Esophagus mucosa (tissue), 1 donor: ENCODE results near the gene HERC5. TPM values are rescaled to one million over a fixed set of nuclear protein-coding genes. Genes with fewer than 3 reads are reported as not detected.

ENCODE experiments used
- ATAC-seq: fragments of 200-7000 bp; cut with Tn5 transposase; one replicate; pipeline ENCODE4 v1.9.1; 2020
- total RNA-seq: library from RNA; stranded (reverse); gene quantifications from one replicate; pipeline ENCODE4 v1.2.4, GENCODE V29; 2023
- donor health status: DM: yes; HTN: yes; CAD: no.

Gene HERC5
- total RNA-seq, 1 donor from 2014 or later, result 0.80 TPM

GRCh38 chr4:88448889-88449288 lies 8.0 kb upstream of the HERC5 start:
- no peak for ATAC-seq

- no peak for ATAC-seq
These were observed 7.6 kb upstream of the HERC5 start for GRCh38 chr4:88449290-88449689.

DNA sequence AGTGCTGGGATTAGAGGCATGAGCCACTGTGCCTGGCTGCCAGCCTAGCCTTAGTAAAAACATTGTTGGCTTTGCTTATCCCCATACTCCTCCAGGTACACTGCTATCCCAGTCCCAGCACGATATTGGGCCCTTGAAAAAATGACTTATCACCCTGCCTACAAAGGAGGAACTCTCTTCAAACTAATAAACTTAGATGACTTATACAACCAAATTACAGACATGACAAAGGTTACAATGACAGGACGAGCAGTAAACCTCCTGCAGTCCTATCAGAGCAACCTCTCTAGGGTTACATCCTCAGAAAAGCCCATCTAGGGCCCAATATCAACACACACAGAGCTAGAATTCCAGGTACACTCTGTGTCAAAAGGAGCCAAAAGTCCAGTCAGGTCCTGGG lies 5.7 kb upstream of the HERC5 start:
- no peak for ATAC-seq

GRCh38 chr4:88452912-88453311 lies 4.0 kb upstream of the HERC5 start:
- no peak for ATAC-seq

DNA sequence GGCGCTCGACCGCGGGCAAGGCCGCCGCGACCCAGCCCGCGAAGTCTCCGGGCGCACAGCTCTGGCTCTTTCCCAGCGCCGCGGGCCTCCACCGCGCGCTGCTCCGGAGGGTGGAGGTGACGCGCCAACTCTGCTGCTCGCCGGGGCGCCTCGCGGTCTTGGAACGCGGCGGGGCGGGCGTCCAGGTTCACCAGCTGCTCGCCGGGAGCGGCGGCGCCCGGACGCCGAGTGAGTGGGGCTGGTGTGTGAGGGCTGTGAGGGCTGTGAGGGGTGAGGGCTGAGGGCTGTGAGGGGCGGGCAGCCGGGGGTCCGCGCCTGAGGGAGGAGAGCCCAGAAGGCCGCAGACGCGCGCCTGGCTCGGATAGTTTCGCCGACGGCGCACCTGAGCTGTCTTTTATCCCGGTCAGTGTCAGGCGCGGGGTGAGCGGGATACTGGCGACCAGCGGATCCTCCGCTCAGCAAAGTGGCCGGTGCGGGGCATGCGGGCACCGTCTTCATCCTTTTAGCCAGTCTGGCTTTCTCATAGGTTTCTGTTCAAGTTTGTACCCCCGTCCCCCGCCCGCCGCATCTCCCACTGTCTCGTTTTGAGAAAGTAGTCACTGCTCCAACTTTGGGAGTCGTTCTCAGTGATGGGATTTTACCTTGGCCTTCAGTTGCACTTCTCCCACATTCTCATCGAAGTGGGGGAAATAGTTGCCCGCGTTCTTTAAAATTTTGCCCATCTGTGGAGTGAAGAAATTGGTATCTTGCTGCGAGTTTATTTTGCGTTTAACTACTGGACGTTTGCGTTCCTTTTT lies 586 bp downstream of the HERC5 start:
- peak; percentile 71 for ATAC-seq

DNA sequence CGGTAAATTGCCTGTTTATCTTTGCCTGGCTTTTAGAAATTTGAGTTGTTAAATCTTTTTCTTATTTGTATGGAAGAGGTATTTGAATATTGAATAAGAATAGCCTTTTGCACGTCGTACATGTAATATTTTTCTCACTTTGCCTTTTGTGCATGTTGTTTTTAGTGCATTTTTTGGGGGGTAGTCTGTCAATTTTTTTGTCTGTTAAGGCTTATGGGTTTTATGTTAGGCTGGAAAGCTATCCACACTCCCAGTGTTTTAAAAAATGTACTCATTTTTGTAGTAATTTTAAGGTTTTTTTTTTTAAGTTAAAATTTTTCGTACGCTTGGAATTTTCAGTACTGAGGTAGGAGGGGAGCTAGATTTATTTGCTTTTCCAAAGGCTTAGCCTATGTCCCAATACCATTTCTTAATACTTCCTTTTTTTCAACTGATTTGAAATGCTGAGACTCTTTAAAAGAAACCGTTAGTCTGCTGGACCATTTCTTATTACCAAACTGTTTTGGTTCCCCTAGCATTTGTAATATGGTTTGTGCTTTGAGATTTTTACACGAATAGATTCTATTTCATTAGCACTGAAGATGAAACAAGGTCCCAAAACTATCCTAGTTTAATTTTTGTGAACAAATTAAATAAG lies 1.3 kb downstream of the HERC5 start:
- ATAC-seq, result no peak

- no peak for ATAC-seq
These were observed 8.8 kb downstream of the HERC5 start for GRCh38 chr4:88465653-88466192.

- no peak for ATAC-seq
These were observed 10.5 kb downstream of the HERC5 start for GRCh38 chr4:88467392-88467791.

GRCh38 chr4:88477229-88477860 lies 20.4 kb downstream of the HERC5 start:
- no peak for ATAC-seq

GRCh38 chr4:88478247-88478646 lies 21.3 kb downstream of the HERC5 start:
- ATAC-seq, result no peak

GRCh38 chr4:88481537-88481936 lies 24.6 kb downstream of the HERC5 start:
- no peak for ATAC-seq

DNA sequence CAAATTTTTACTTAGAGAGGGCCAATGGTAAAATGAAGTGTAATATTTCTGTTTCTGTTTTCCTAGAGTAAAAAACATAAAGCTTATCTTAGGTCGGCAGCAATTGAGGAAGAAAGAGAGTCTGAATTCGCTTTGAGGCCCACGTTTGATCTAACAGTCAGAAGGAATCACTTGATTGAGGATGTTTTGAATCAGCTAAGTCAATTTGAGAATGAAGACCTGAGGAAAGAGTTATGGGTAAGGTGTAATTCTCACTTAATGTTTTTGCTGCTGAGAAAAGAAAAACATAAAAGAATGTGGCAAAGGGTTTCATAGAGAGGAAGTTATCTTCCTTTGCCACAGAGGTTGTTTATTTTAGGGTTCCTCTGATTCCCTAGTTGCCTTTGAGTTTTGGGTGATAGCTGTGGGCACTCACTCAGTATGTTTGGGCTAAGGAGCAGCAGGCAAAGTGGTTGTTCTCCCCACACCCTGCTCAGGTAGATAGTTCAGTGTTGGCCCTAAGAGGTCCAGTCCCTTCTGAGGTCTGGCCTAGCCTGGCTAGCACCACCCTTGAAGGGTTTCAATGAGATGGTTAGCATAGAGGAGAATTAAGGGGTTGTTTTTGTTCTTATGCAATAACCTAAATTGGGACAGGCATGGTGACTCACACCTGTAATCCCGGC lies 32.3 kb downstream of the HERC5 start:
- ATAC-seq, result no peak

DNA sequence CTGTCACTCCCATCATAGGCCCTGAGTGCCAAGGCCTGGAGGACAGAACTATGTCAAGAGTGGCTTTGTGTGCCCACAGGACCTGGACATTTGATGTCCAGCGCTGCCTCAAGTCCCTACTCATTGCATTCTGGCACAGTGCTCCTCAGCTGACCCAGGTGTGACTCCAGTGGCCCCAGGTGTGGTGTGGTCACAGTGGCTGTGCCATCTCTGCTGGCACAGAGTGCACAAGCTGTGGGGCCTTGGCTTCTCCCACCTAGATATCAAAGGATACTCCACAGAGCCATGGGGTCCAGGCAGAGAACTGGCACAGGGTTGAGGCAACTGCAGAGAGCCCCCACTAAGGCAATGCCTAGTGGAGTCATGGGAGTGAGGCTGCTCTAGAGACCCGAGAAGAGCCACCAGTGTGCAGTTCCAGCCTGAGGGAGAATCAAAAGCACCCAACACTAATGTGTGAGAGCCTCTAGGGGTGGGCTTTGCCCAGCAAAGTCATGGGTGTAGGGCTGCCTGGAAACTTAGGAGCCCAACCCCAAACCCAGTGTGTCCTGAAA lies 41.0 kb downstream of the HERC5 start:
- no peak for ATAC-seq

DNA sequence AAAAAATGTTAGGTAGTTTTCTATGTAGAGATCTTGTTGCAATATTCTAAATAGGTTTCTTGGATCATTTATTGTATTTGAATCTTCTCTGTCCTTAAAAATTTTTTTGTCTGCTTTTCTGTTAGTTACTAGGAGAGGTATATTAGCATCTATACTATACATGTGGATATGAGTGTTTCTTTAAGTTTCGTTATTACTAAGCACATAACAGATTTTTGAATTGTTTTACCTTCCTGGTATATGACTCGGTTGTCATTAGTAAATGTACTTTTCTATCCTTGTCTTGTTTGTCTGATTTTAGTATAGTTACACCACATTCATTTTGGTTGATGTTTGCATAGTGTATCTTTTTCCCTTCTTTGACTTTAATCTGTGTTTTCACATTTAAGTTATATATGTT lies 46.4 kb downstream of the HERC5 start:
- ATAC-seq, result no peak

- no peak for ATAC-seq
These were observed 54.3 kb downstream of the HERC5 start for GRCh38 chr4:88511236-88511635.

DNA sequence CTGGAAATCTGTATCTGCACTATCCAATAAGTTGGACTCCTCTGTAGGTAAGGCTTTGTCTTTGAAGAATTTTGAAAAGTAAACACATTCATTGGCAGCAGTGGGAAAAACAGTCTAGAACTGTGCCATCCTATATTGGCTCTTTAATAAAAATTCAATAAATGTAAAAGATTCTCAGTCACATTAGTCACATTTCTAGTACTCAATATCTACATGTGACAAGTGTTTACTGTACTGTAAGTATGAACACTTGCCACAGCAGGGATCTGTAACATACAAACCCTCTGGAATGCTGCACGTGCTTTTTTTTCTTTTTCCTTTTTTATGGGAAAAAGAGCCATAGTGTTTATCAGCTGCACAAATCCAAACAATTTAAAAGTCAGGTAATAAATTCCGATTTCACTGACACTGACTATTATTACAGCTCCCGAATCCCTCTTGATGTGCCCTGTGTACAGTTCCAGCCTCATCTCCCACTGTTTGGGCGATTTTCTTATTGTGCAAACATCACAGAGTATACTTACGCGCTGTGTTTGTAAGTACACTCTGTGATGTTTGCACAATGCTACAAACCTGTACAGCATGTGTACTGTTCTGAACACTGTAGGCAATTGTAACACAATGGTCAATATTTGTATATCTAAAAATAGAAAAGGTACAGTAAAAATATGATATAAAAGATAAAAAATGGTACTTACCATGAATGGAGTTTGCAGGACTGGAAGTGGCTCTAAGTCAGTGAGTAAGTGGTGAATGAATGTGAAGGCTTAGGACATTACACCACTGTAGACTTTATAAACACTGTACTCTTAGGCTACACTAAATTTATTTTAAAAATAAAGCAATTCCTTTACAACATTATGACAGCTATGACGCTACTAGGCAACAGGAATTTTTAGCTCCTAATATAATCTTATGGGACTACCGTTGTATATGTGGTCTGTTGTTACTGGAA lies 57.9 kb downstream of the HERC5 start:
- ATAC-seq, result no peak

GRCh38 chr4:88516746-88517145 lies 59.8 kb downstream of the HERC5 start:
- ATAC-seq, result no peak

- ATAC-seq, result no peak
These were observed 60.9 kb downstream of the HERC5 start for GRCh38 chr4:88517825-88518224.

GRCh38 chr4:88518911-88519310 lies 62.0 kb downstream of the HERC5 start:
- no peak for ATAC-seq

- ATAC-seq, result no peak
These were observed 65.9 kb downstream of the HERC5 start for GRCh38 chr4:88522702-88523324.
